Astrocyte of the hippocampus (primary cell): Measurements from ENCODE around the gene CNTNAP2.

Source experiments
- DNase-seq: peaks from one replicate; pipeline ENCODE4 v3.0.0; 2011; ENCODE audit warnings: low read depth, low spot score

Gene CNTNAP2

GRCh38 chr7:147332988-147333387 lies 1216.4 kb downstream of the CNTNAP2 start:
- no peak for DNase-seq

- no peak for DNase-seq
These were observed 1246.5 kb downstream of the CNTNAP2 start for GRCh38 chr7:147363101-147363500.

GRCh38 chr7:147376192-147376591 lies 1259.6 kb downstream of the CNTNAP2 start:
- no peak for DNase-seq

- DNase-seq: no peak
These were observed 1264.3 kb downstream of the CNTNAP2 start for GRCh38 chr7:147380926-147381325.

- no peak for DNase-seq
These were observed 1277.7 kb downstream of the CNTNAP2 start for GRCh38 chr7:147394329-147394728.

- DNase-seq: peak; percentile 74
These were observed 1283.7 kb downstream of the CNTNAP2 start for GRCh38 chr7:147400221-147400689.

- DNase-seq: no peak
These were observed 1284.3 kb downstream of the CNTNAP2 start for GRCh38 chr7:147400925-147401324.

GRCh38 chr7:147405621-147406020 lies 1289.0 kb downstream of the CNTNAP2 start:
- DNase-seq: no peak

- DNase-seq: peak; percentile 12
These were observed 1290.0 kb downstream of the CNTNAP2 start for GRCh38 chr7:147406521-147407135.

GRCh38 chr7:147411096-147411495 lies 1294.5 kb downstream of the CNTNAP2 start:
- DNase-seq: no peak

GRCh38 chr7:147412109-147412508 lies 1295.5 kb downstream of the CNTNAP2 start:
- DNase-seq: peak; percentile 1

GRCh38 chr7:147412782-147413556 lies 1296.4 kb downstream of the CNTNAP2 start:
- DNase-seq: peak; percentile 76

- DNase-seq: no peak
These were observed 1296.9 kb downstream of the CNTNAP2 start for GRCh38 chr7:147413557-147413870.

- DNase-seq: no peak
These were observed 1299.4 kb downstream of the CNTNAP2 start for GRCh38 chr7:147415991-147416390.

- no peak for DNase-seq
These were observed 1302.4 kb downstream of the CNTNAP2 start for GRCh38 chr7:147418966-147419365.

GRCh38 chr7:147423875-147424274 lies 1307.3 kb downstream of the CNTNAP2 start:
- no peak for DNase-seq

- DNase-seq: no peak
These were observed 1311.5 kb downstream of the CNTNAP2 start for GRCh38 chr7:147428075-147428474.

GRCh38 chr7:147429961-147430360 lies 1313.4 kb downstream of the CNTNAP2 start:
- no peak for DNase-seq

GRCh38 chr7:147432079-147432478 lies 1315.5 kb downstream of the CNTNAP2 start:
- peak; percentile 20 for DNase-seq

GRCh38 chr7:147432576-147432975 lies 1316.0 kb downstream of the CNTNAP2 start:
- DNase-seq: no peak

- DNase-seq: no peak
These were observed 1320.1 kb downstream of the CNTNAP2 start for GRCh38 chr7:147436718-147437117.

GRCh38 chr7:147438216-147438615 lies 1321.6 kb downstream of the CNTNAP2 start:
- no peak for DNase-seq

- no peak for DNase-seq
These were observed 1327.3 kb downstream of the CNTNAP2 start for GRCh38 chr7:147443942-147444341.
